Stimulated activated CD4-positive, alpha-beta T cell treated with anti-CD3 and anti-CD28 coated beads, Interleukin-2, amount 100 ng/mL, for 24 hours (primary cell): ENCODE data around the gene MICU1.

Experiments used
- DNase-seq, 2 donors: peaks; one replicate each; pipeline ENCODE4 v3.0.0-alpha.2; 2020

The MICU1 gene

GRCh38 chr10:72626444-72626754, 520 bp upstream of the MICU1 start:
- DNase-seq, result no peak

DNA sequence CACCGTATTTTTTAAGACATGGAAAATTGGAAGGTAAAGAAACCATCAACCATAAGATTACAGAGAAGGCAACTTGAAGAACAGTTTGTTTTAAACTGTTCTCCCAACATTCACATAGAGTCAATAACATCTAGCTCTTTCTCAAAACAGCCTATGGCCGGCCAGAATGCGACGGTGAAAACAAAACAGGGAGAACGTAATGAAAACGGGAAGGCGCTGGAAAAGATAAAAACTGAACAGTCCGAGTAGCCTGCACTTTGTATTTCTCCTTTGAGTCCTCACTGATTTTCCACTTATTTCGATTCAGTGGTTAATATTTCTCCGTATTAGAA, 637 bp downstream of the MICU1 start:
- no peak for DNase-seq

GRCh38 chr10:72622271-72622670, 3.6 kb downstream of the MICU1 start:
- DNase-seq, result no peak

- no peak for DNase-seq
Measured at GRCh38 chr10:72616716-72617115, 9.2 kb downstream of the MICU1 start.

GRCh38 chr10:72615970-72616369, 9.9 kb downstream of the MICU1 start:
- no peak for DNase-seq

DNA sequence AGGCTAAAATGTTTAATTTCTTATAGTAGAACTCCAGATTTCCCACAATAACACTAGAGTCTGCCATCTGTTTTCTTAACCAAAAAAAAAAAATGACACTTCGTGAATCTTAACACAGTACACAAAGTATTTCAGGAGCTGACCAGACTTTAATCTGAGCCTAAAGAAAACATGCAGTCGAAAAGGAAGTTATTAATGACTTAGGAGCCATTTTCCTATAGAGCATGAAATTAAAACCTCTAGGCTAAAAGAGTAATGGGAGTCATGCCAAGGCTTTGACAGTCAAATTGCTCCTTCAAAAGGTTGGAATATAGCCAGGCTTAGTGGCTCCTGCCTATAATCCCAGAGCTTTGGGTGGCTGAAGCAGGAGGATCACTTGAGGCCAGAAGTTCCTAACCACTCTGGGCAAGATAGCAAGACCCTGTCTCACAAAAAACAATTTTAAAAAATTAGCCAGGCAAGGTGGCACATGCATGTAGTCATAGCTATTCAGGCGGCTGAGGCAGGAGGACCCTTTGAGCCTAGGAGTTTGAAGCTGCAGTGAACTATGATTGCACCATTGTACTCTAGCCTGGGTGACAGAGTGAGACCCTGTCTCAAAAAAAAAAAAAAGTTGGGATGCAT, 13.6 kb downstream of the MICU1 start:
- DNase-seq, result no peak

GRCh38 chr10:72611783-72612182, 14.1 kb downstream of the MICU1 start:
- DNase-seq, result no peak

- no peak for DNase-seq
Measured at GRCh38 chr10:72610466-72610865, 15.4 kb downstream of the MICU1 start.

DNA sequence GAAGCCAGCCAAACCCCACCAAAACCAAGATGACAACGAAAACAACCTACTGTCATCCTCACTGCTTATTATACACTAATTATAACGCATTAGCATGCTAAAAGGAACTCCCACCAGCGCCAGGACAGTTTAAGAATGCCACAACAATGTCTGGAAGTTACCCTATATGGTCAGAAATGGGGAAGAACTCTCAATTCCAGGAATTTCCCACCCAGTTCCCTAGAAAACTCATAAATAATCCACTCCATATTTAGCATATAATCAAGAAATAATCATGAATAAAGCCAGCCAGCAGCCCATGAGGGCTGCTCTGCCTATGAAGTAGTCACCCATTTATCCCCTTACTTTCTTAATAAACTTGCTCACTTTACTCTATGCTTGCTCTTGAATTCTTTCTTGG, 20.8 kb downstream of the MICU1 start:
- no peak for DNase-seq

DNA sequence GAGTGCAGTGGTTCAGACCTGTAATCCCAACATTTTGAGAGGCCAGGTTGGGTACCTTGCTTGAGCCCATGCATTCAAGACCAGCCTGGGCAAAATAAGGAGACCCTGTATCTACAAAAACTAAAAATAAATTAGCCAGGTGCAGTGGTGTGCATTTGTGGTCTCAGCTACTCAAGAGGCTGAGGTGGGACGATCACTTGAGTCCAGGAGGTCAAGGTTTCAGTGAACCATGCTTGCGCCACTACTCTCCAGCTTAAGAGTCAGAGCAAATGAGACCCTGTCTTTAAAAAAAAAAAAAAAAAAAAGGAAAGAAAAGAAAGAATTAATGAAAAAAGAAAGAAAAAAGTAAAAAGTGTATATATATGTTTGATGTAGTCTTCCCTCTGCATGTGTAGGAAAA, 24.7 kb downstream of the MICU1 start:
- DNase-seq, result no peak

GRCh38 chr10:72598769-72599701, 26.8 kb downstream of the MICU1 start:
- no peak for DNase-seq

DNA sequence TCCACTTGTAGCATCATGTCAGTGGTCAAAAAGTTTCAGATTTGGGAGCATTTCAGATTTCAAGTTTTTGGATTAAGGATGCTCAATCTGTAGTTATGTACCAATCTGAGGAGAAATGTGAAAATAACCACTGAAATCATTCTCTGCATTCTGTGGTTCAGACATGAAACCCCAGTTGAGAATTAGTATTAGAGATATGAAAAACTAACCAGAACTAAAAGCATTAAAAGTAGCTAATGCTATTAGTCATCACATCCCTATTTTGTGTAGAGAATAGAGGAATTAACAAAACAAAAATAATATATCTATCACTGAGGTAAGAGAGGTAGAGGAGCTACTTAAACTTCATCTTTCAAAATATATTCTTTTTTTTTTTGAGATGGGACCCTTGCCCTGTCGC, 28.0 kb downstream of the MICU1 start:
- no peak for DNase-seq

DNA sequence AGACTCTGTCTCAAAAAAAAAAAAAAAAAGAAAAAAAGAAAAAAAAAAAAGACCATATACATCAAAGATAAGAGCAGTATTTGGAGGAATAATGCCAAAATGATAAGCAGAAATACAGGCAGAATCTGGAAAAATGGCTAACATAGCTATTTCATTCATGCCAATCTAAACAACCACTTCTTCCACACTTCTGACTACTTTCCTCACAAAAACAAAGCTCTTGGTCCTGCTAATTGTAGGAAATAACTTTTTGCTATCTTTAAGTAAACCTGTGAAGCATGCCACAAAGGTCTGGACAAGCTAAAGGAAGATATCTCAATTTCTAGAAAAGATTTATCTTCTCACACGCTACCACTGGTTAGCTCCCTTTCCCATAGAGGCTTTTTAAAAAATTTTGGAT, 30.4 kb downstream of the MICU1 start:
- DNase-seq, result no peak

DNA sequence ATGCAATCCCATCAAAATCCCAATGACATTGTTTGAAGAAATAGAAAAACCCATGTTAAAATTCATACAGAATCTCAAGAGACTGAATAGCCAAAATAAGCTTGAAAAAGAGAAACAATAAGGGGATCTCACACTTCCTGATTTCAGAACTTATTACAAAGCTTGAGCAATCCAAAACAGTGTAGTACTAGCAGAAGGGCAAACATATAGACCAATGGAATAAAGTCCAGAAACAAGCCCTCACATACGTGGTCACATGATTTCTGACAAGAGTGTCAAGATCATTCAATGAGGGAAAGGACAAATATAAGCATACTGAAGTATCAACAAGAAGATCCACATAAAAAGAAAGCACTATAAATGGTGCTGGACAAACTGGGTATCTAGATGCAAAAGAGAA, 31.9 kb downstream of the MICU1 start:
- DNase-seq, result no peak

GRCh38 chr10:72588266-72588665, 37.6 kb downstream of the MICU1 start:
- no peak for DNase-seq

- no peak for DNase-seq
Measured at GRCh38 chr10:72587568-72587967, 38.3 kb downstream of the MICU1 start.

- no peak for DNase-seq
Measured at GRCh38 chr10:72574636-72575035, 51.2 kb downstream of the MICU1 start.

DNA sequence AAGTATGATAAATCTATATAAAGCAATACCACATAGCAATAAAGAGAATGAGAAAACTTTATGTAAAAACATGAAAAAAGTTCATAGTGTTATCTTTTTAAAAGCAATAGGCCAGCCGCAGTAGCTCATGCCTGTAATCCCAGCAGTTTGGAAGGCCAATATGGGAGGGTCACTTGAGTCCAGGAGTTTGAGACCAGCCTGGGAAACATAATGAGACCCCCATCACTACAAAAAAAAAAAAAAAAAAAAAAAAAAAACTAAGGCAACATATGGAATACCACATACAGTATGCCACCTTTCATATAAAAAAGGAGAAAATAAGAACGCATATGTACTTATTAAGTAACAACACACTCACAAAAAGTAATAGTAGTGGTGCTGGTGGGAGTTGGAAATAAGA, 52.8 kb downstream of the MICU1 start:
- no peak for DNase-seq

- DNase-seq, result no peak
Measured at GRCh38 chr10:72567889-72568640, 57.8 kb downstream of the MICU1 start.

DNA sequence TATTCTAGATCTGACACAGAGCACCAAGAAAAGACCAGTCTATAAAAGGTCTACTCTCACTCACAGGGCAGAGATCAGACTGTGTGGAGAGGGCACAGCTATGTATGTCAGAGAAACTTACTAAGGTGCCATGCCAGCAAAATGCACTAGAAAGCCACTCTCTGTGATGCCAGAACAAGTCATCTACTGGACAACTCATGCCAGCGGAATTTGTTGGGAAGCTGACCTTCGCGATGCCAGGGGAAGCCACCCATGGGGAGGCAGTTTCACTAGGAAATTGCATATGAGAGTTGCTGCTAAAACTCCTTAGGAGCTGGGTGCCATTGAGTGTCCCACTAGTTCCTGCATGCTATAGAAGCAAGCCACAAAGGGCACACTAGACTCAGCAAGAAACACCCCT, 58.5 kb downstream of the MICU1 start:
- no peak for DNase-seq

DNA sequence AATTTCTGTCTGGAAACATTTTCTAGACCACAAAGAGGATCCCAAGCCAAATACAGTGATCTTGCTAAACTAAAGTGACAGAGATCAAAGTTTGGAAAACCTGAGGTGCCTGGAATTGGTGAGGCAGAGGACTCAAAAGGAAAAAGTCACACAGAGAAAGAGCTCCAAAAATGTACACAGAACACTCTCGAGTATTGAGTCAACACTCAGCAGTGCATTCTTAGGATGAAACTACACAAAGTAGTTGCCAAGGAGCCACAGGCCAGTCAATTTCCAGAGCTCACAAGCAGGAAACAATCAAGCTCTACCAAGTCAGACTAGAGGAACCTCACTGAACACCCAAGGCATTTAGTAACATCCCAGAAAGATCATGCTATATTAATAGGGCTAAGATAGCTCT, 61.3 kb downstream of the MICU1 start:
- DNase-seq, result peak in 1 of 2 donors; percentile 18

DNA sequence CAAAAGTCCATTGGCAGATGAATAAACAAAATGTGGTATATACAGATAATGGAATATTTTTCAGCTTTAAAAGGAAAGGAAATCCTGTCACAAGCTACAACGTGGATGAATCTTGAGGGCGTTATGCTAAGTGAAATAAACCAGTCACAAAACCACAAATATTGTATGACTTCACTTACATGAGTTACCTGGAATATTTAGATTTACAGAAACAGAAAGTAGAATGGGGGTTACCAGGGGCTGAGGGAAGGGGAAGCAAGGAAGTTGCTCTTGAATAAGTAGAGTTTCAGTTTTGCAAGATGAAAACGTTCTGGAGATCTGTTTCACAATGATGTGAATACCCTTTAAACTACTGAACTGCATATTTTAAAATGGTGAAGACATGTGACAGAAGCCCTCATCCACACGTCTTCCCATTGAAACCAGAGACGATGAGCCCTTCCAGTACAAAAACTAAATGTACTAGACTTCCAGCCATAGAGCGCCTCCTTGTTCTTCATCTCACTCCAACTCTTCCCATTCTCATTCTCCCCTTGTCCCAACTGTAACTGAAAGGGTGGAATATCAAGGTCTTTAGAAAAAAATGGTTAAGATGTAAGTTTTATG, 62.4 kb downstream of the MICU1 start:
- DNase-seq, result peak; percentile 11 to 25

- DNase-seq, result no peak
Measured at GRCh38 chr10:72561745-72562166, 64.1 kb downstream of the MICU1 start.

DNA sequence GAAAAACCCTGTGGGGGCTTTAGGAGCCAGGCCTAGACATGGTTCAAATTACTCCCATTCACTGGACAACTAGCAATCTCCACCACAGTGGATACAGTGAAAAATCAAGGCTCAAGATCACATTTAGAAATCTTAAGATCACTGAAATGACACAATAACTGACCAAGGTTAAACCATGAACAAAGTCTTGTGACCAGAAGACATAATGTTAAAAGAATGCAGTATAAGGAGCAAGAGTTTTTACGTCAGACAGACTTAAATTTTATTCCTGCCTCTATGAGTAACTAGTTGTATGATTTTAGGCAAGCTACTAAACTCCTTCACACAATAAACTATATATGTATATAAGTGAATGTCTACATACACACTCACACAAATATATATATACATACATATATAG, 68.5 kb downstream of the MICU1 start:
- no peak for DNase-seq
